ENCODE data around the gene TEAD1.

- TF ChIP-seq POLR2AphosphoS5 (IDR thresholded peaks at IDR 0.05; ENCODE audit: low read depth, low read length) = no peak
- no peak for TF ChIP-seq SIN3A (IDR thresholded peaks at IDR 0.05; ENCODE audit: borderline replicate concordance, insufficient read depth, low read length)
- TF ChIP-seq TAF1 (IDR thresholded peaks at IDR 0.05; ENCODE audit: borderline replicate concordance, insufficient read depth, low read length) = no peak
- TF ChIP-seq, protein P1, sequence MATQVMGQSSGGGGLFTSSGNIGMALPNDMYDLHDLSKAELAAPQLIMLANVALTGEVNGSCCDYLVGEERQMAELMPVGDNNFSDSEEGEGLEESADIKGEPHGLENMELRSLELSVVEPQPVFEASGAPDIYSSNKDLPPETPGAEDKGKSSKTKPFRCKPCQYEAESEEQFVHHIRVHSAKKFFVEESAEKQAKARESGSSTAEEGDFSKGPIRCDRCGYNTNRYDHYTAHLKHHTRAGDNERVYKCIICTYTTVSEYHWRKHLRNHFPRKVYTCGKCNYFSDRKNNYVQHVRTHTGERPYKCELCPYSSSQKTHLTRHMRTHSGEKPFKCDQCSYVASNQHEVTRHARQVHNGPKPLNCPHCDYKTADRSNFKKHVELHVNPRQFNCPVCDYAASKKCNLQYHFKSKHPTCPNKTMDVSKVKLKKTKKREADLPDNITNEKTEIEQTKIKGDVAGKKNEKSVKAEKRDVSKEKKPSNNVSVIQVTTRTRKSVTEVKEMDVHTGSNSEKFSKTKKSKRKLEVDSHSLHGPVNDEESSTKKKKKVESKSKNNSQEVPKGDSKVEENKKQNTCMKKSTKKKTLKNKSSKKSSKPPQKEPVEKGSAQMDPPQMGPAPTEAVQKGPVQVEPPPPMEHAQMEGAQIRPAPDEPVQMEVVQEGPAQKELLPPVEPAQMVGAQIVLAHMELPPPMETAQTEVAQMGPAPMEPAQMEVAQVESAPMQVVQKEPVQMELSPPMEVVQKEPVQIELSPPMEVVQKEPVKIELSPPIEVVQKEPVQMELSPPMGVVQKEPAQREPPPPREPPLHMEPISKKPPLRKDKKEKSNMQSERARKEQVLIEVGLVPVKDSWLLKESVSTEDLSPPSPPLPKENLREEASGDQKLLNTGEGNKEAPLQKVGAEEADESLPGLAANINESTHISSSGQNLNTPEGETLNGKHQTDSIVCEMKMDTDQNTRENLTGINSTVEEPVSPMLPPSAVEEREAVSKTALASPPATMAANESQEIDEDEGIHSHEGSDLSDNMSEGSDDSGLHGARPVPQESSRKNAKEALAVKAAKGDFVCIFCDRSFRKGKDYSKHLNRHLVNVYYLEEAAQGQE (IDR thresholded peaks at IDR 0.05; ENCODE audit: insufficient read depth in 1 of 2, low read depth in 2 of 2, low read length in 2 of 2) = no peak
Observed at GRCh38 chr11:12812849-12813248, 138.6 kb downstream of the TEAD1 start.
